ENCODE measurements around the gene KIF5A.
"Not testable (repeated sequence)": the region's sequence is repeated elsewhere in the genome, so short reads cannot be mapped to it uniquely, and the experiment has no call there.

DNA sequence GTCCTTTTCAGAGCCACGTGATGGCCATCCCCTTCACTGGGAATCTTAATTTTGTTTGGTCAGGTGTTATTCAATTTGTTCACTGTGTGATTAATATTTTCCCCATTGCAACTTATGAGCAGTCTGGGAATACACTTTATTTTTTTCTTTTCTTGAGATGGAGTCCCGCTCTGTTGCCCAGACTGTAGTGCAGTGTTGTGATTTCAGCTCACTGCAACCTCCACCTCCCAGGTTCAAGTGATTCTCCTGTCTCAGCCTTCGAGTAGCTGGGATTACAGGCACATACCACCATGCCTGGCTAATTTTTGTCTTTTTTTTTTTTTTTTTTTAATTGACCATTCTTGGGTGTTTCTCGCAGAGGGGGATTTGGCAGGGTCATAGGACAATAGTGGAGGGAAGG, 43.3 kb upstream of the KIF5A start:
- TF ChIP-seq, protein P1, sequence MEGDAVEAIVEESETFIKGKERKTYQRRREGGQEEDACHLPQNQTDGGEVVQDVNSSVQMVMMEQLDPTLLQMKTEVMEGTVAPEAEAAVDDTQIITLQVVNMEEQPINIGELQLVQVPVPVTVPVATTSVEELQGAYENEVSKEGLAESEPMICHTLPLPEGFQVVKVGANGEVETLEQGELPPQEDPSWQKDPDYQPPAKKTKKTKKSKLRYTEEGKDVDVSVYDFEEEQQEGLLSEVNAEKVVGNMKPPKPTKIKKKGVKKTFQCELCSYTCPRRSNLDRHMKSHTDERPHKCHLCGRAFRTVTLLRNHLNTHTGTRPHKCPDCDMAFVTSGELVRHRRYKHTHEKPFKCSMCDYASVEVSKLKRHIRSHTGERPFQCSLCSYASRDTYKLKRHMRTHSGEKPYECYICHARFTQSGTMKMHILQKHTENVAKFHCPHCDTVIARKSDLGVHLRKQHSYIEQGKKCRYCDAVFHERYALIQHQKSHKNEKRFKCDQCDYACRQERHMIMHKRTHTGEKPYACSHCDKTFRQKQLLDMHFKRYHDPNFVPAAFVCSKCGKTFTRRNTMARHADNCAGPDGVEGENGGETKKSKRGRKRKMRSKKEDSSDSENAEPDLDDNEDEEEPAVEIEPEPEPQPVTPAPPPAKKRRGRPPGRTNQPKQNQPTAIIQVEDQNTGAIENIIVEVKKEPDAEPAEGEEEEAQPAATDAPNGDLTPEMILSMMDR (IDR thresholded peaks at IDR 0.05): not testable (repeated sequence)
- TF ChIP-seq ZFX (IDR thresholded peaks at IDR 0.05; ENCODE audit: borderline replicate concordance): not testable (repeated sequence)

Data from 22Rv1 (cell line).